Measurements from ENCODE around the gene CALHM1.
"Not testable (repeated sequence)": the region's sequence is repeated elsewhere in the genome, so short reads cannot be mapped to it uniquely, and the experiment has no call there.

CALHM1 gene

DNA sequence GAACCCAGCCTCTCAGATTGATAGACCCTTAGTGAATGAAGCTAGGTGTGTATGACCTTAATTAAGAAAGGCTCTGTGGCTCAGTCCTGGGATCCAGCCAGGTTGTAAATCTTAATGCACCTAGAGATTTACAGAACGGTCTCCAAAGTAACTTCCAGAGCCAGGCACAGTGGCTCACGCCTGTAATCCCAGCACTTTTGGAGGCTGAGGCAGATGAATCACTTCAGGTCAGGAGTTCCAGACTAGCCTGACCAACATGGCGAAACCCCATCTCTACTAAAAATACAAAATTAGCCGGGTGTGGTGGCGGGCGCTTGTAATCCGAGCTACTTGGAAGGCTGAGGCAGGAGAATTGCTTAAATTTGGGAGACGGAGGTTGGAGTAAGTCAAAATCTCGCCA lies 30.8 kb downstream of the CALHM1 start:
- no peak for DNase-seq

DNA sequence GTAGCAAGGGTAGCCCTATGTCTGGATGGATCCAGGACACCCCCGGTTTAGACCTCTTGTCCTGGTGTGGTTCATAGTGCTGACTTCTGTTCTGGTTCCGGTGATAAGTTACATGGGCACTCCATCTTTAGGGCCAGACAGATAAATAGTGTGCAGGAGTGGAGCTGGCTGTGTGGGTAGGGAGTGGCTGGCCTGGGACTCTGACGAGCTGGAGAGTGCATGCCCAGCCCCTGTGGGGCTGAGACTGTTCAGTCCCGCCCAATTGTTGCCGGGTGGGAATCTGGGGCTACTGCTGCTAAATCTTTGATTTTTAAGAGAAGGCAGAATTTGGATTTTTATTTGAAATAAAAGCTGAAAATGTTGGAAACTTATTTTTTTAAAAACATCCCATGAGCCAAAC lies 35.0 kb downstream of the CALHM1 start:
- no peak for DNase-seq

DNA sequence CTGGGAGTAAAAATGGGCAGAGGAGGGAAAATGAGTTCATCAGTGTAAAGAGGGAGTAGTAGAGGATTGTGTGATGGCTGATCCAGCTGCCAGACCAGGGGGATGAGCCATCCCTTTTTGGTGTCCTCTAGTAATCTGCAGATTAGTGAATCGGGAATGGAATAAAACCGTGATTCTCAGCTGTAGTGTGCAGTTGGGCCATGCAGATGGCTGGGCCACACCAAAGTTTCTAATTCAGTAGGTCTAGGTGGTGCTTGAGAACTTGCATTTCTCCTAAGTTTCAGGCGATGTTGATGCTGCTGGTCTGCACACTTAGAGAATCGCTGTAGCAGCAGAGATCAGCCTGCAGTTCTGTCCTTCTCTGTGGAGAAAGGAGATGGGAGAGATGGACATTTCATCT lies 39.6 kb downstream of the CALHM1 start:
- DNase-seq: no peak

DNA sequence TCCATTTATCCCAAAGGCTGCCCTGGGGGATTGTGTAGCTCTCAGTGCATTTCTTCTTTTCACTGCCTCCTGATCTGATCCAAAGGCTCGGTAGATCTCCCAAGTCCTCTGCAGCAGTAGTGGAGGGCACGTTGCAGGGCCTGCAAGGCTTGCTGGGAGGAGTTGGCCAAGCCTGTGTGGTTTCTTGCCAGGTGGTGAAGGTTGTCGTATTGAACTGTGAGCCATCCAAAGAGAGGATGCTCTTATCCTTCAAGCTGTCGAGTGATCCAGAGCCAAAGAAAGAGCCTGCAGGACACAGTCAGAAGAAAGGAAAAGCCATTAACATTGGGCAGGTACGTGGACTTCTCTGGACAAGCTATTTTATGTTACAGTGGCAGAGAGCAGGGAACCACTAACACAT lies 41.1 kb downstream of the CALHM1 start:
- no peak for DNase-seq

DNA sequence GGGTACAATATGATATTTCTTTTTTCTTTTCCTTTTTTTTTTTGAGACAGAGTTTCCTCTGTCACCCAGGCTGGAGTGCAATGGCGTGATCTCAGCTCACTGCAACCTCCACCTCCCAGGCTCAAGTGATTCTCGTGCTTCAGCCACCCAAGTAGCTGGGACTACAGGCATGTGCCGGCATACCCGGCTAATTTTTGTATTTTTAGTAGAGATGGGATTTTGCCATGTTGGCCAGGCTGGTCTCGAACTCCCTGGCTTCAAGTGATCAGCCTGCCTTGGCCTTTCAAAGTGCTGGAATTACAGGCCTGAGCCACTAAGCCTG lies 41.6 kb downstream of the CALHM1 start:
- not testable (repeated sequence) for DNase-seq

DNA sequence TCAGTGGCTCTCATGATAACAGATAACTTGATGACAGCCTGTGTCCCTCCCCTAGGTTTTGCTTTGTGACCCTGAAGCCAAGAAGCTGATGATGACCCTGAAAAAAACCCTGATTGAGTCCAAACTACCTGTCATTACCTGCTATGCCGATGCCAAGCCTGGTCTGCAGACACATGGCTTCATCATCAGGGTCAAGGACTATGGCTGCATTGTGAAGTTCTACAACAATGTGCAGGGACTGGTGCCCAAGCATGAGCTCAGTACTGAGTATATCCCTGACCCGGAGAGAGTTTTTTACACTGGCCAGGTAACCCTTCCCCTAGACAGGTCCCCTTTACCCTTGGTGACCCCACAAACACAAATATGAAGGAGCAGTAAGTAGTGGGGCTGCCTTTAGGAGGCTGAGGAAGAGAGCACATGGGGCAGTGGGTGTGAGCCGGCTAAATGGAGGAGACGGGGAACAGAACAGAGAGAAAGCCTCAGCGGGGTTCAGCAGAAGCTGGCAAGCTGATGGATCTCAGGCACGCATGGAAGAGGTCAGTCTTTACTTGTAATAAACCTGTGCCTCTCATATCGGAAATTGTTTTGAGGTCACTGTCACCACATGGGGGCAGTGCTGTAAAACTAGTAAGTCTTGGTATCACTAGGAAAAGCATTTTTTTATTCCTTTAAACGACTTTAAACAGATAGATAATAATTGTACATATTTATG lies 42.1 kb downstream of the CALHM1 start:
- peak; percentile 56 for DNase-seq

DNA sequence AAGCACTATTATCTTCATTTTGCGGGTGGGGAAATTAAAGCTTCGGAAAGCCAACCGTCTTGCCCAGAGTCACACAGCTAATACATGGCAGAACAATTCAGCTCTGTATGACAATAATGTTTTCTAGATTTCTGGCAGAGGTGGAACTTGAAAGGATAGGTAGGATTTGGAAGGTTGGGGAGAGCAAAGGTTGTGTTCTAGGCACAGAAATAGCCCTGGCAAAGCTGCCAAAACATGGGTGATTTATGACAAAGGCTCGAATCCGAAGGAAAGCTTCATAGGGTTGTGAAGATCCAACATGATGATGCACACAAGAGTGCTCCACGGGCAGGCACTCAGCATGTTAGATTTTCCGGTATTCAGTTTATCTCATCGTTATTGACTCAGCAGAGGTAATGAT lies 43.1 kb downstream of the CALHM1 start:
- no peak for DNase-seq

DNA sequence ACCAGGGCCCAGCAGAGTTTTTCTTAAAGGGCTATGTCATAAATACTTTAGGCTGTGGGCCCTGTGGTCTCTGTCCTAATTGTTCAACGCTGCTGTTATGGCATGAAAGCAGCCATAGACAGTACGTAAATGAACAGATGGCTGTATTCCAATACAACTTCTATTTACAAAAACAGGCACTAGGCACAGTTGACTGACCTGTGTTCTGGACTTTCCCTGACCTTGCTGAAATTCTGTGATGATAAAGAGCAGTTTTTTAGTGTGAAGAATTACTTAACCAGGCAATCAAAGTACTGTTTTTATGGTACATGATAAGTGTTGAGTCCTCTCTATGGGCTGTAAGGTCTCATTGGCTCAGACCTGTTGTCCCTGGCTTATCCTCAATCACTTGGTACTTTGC lies 45.1 kb downstream of the CALHM1 start:
- DNase-seq: no peak

All from CD4-positive, alpha-beta T cell treated with Interleukin-15 for 1 hour (primary cell).